CD4-positive, alpha-beta T cell treated with Interleukin-12 subunit alpha and Interleukin-12 subunit beta, for 1 hour (primary cell): ENCODE results near the gene CCDC77.

Experiments used
- DNase-seq: peaks from one replicate; pipeline ENCODE4 v3.0.0-alpha.2; 2020

Gene CCDC77

GRCh38 chr12:454833-455232 lies 53.4 kb downstream of the CCDC77 start:
- peak; percentile 14 for DNase-seq

GRCh38 chr12:455821-456220 lies 54.4 kb downstream of the CCDC77 start:
- DNase-seq, result no peak

DNA sequence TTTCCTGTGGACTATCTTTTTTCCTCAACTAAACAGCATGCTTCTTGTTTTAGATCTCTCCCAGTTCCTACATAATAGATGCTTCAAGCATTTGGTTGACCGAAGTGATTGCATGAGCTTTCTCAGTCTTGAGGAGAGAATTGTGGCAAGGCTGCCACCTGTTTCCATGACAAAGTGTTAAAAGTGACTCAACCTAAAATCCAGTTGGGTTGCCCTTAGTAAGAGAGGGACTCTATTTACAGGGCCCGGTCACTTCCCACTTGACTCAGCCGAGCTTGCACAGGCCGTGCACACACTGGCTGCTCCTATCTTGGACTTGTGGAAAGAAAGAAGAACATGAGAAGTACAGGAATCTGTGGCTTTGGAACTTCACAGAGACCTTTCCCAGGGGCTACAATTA lies 56.2 kb downstream of the CCDC77 start:
- no peak for DNase-seq

DNA sequence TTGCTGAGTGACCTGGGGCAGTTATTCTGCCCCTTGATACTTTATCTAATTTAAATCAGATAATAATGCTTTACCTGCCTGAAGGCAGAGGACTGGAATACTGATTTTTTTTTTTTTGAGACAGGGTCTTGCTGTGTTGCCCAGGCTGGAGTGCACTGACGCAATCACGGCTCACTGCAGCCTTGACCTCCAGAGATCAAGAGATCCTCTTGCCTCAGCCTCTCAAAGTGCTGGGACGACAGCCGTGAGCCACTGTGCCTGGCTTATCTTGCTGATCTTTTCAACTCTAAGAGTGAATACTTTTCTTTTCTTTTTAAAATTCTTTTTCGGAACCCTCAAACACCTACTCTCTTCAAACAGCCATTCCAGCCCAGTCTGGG lies 57.6 kb downstream of the CCDC77 start:
- DNase-seq, result no peak

- DNase-seq, result peak; percentile 61
These were observed 58.2 kb downstream of the CCDC77 start, which contains the start of gene B4GALNT3 for GRCh38 chr12:459430-460258. B4GALNT3 (plus strand) TSS chr12:459939; CDS start chr12:460377, 438 bp downstream.

DNA sequence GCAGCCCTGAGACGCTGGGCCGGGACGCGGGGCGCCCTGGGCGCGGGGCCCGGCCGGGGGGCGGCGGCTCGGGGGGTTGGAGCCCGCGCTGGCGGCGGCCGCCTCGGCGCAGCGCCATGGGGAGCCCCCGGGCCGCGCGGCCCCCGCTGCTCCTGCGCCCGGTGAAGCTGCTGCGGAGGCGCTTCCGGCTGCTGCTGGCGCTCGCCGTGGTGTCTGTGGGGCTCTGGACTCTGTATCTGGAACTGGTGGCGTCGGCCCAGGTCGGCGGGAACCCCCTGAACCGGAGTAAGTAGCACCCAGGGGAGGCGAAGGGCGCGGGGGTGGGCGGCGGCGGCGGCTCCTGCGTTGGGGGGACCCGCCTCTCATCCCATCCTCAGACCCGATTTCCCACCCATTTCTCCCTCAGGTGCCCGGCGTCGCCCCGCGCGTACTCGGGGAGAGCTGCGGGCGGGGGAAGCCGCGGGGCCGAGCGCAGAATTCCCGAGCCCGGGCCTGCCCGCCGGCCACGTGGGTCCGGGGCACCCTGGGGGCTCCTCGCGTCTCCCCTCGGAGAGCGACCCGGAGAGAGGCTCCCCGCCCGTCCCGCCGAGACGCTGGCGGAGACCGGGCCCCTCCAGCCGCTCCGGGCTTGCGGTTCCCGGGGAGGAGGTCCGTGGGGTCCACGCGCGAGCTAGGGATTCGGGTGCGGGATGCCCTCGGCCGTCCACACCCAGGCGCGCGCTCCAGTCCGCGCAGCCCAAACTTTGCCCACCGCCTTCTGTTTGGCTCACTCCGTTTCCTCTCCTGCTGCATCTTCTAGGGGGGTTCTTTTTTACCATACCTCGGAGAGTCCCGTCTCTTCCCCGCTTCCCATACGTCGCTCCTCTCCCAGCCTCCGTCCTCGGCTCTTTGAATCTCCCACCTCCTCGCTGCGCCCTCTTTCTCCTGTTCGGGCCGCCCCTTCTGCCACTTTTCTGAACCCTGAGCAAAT lies 59.1 kb downstream of the CCDC77 start:
- peak; percentile 51 for DNase-seq

- no peak for DNase-seq
These were observed 60.0 kb downstream of the CCDC77 start for GRCh38 chr12:461425-461824.

DNA sequence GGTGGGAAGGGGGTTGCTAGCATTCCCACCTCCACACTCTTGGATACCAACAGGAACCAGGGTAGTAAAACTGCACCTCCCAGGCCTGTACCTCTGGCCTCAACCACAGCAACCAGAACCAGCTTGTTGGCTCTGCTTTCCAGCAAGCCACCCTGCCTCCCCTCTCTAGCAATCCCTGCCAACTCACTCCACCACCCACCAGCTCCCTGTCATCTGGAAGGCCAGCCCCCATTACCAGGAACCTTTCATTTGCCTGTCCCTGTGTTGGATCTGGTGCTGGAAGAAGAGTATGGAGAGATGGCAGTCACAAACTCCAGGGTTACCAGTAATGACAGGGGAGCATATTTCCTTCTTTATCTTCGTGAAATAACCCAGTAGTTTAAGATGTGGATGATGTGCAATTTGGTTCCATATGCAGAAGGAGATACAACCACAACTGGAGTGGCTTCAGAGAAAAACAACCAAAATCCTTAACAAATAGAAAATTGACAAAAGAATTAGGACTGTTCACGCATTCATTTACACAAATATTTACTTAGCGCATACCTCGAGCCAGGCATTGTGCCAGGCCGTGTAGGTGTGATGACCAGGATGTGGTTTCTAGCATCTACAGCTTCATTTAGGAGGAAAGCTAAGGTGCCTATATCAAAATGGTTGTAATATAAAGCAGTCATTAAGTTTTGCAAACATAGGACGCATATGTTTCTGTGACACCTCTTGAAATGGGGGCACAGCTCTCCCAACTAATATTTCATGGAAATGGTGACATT lies 61.7 kb downstream of the CCDC77 start:
- DNase-seq, result peak; percentile 12

GRCh38 chr12:464484-465267 lies 63.2 kb downstream of the CCDC77 start:
- DNase-seq, result no peak

GRCh38 chr12:466039-466438 lies 64.6 kb downstream of the CCDC77 start:
- no peak for DNase-seq

GRCh38 chr12:466762-467161 lies 65.3 kb downstream of the CCDC77 start:
- DNase-seq, result no peak

GRCh38 chr12:467591-467990 lies 66.1 kb downstream of the CCDC77 start:
- DNase-seq, result no peak

DNA sequence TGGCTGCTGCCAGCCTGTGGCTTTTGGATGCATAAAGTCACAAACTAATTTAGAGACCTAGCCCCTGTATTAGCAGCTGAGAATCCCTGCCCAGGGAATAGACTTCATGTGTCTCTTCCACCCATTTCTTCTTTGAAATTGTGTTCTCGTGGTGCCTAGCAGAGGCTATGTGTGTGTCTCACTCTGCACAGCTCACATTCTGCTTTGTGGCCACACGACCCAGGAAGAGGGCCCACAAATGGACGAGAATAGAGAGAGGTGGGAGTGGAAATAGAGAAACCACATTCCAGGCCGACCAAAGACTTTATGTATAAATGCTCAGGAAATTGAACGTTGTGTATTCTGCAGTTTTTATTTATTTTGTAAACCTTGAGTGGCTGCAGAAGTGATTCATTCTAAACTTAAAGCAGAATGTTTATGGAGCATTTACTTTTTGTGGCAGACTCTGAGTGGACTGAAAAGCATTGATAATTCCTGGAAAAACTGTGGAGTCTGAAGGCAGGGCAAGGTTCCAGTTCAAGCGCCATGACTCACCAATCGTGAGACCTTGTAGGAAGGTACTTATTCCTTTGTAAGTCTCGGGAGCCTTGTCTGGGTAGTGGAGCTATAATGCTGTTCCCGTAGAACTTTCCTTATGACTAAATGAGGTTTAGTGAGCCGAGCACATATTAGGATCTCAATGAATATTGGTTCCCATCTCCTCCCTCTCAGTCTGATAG lies 67.4 kb downstream of the CCDC77 start:
- no peak for DNase-seq

DNA sequence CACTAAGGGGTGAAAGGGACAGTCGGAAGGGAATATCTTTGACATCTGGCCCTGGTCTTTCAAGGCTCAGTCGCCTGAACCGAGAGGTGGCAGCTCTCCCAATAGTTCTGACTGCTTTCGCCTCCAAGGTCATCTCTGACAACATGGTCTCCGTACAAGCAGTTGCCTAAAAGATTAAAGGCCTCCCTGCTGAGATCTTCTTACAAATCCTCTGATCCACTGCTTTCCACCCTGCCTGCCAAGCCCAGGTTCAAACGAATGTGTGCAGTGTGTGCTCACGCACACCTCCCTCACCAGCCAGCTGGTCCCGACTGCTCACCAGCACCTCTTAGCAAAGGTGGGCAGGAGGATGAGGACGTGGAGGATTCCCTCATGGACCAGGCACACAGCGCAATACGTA lies 68.7 kb downstream of the CCDC77 start:
- DNase-seq, result no peak

- no peak for DNase-seq
These were observed 71.8 kb downstream of the CCDC77 start for GRCh38 chr12:473198-473597.

GRCh38 chr12:473863-474577 lies 72.6 kb downstream of the CCDC77 start:
- DNase-seq, result no peak

DNA sequence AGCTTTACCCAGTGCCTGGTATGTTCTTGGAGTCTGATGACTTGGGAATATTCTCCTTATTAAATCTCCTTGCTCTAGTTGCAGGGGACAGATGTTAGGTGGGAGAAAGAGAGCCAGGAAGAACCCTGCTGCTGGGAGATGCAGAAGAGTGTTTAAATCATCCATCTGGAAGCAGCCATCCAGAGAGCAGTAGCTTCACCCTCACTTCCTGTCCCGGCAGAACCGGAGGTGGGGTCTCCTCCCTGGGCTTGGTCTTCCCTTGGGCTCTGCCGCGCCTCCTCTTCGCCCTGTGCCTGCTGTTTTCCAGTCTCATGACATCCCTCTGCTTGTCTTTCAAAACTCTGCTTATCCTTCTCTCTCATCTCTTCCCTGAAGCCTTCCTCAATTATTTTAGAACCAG lies 73.8 kb downstream of the CCDC77 start:
- DNase-seq, result no peak

DNA sequence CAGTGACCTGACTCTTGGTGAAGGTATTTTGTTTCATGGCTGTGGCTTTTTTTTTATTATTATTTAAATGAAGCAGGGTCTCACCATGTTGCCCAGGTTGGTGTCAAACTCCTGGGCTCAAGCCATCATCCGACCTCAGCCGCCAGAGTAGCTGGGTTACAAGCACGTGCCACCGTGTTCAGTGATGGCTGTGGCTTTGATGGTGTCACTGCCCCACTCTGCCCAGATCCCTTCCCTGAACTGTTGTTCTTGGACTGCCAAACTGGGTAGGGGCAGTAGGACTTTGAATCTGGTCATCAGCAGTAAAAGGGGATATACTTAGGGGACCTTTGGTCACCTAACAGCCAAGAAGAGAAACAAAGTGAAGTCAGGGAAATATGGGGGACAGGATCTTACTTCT lies 77.7 kb downstream of the CCDC77 start:
- no peak for DNase-seq

- DNase-seq, result no peak
These were observed 79.7 kb downstream of the CCDC77 start for GRCh38 chr12:480831-481816.

GRCh38 chr12:482061-482460 lies 80.6 kb downstream of the CCDC77 start:
- no peak for DNase-seq
